GM21528 (cell line): ENCODE measurements around the gene SLC12A7.
"Not testable (repeated sequence)": the region's sequence is repeated elsewhere in the genome, so short reads cannot be mapped to it uniquely, and the experiment has no call there.

ENCODE experiments used
- ATAC-seq: cut with Tn5 transposase; IDR thresholded peaks from one replicate; pipeline ENCODE4 v1.9.1; 2021; ENCODE audit warnings: mild to moderate bottlenecking, moderate library complexity; ENCODE audit not compliant: unreplicated experiment, low FRiP score

Gene SLC12A7

GRCh38 chr5:1029945-1030625 is 81.8 kb downstream of the SLC12A7 start:
- ATAC-seq, result no peak

GRCh38 chr5:1029282-1029944 is 82.5 kb downstream of the SLC12A7 start:
- no peak for ATAC-seq

- ATAC-seq, result no peak
Measured at GRCh38 chr5:1028481-1029281, 83.2 kb downstream of the SLC12A7 start.

GRCh38 chr5:1027631-1028441 is 84.0 kb downstream of the SLC12A7 start:
- ATAC-seq, result no peak

- no peak for ATAC-seq
Measured at GRCh38 chr5:1026700-1027621, 84.9 kb downstream of the SLC12A7 start.

- not testable (repeated sequence) for ATAC-seq
Measured at GRCh38 chr5:1021969-1022336, 89.9 kb downstream of the SLC12A7 start.

- no peak for ATAC-seq
Measured at GRCh38 chr5:1021136-1021968, 90.5 kb downstream of the SLC12A7 start.

GRCh38 chr5:1020452-1020961 is 91.4 kb downstream of the SLC12A7 start:
- ATAC-seq, result no peak

- ATAC-seq, result no peak
Measured at GRCh38 chr5:1019001-1019905, 92.6 kb downstream of the SLC12A7 start.

- no peak for ATAC-seq
Measured at GRCh38 chr5:1018596-1018995, 93.3 kb downstream of the SLC12A7 start.

- no peak for ATAC-seq
Measured at GRCh38 chr5:1017691-1018455, 94.0 kb downstream of the SLC12A7 start.

- no peak for ATAC-seq
Measured at GRCh38 chr5:1017056-1017455, 94.8 kb downstream of the SLC12A7 start.

GRCh38 chr5:1016476-1016875 is 95.4 kb downstream of the SLC12A7 start:
- no peak for ATAC-seq

GRCh38 chr5:1016036-1016435 is 95.8 kb downstream of the SLC12A7 start:
- no peak for ATAC-seq

- ATAC-seq, result no peak
Measured at GRCh38 chr5:1015507-1015906, 96.4 kb downstream of the SLC12A7 start.

GRCh38 chr5:1014781-1015221 is 97.1 kb downstream of the SLC12A7 start:
- ATAC-seq, result no peak

GRCh38 chr5:1014346-1014745 is 97.5 kb downstream of the SLC12A7 start:
- ATAC-seq, result no peak
